GM12891 (cell line): ENCODE data around the gene CCDC144A.
"Not testable (repeated sequence)": the region's sequence is repeated elsewhere in the genome, so short reads cannot be mapped to it uniquely, and the experiment has no call there.

Experiments used
- PAX5 ChIP-seq: IDR thresholded peaks from 2 replicates; pipeline ENCODE4 v1.6.1; 2011; ENCODE audit warnings: low read length, moderate library complexity, mild to moderate bottlenecking; ENCODE audit not compliant: insufficient read depth, severe bottlenecking
- POLR2A ChIP-seq: IDR thresholded peaks from 2 replicates; pipeline ENCODE4 v1.6.1; 2011; ENCODE audit warnings: low read depth, low read length, control low read depth
- POLR2AphosphoS5 ChIP-seq: IDR thresholded peaks from 2 replicates; pipeline ENCODE4 v1.6.1; 2011; ENCODE audit warnings: low read depth, low read length, control low read depth
- SPI1 ChIP-seq: IDR thresholded peaks from 2 replicates; pipeline ENCODE4 v1.6.1; 2011; ENCODE audit warnings: low read depth, low read length, control low read depth
- TAF1 ChIP-seq: IDR thresholded peaks from 2 replicates; pipeline ENCODE4 v1.6.1; 2011; ENCODE audit warnings: low read depth, low read length, control low read depth

DNA sequence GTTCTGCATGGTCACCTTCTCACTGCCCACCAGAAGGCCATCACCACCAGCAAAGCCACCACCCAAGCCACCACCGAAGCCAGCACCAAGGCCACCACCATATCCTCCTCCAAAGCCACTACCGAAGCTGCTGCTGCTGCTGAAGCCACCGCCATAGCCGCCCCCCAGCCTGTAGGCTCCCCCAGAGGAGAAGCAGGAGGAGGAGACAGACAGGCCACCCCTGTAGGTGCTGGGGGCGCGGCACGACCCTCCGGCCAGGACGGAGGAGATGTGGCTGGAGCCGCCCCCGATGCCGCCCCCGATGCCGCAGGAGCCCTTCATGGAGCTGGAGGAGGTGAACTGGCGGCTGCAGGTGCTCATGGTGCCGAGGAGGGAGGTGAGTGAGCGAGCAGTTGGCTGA is 132.1 kb downstream of the CCDC144A start:
- not testable (repeated sequence) for TF ChIP-seq POLR2AphosphoS5, POLR2A, SPI1, PAX5, TAF1
